GM21423 (cell line): ENCODE measurements around the gene ASB16.

Source experiments
- ATAC-seq: cut with Tn5 transposase; IDR thresholded peaks from one replicate; pipeline ENCODE4 v1.9.1; 2021; ENCODE audit warnings: mild to moderate bottlenecking, moderate library complexity; ENCODE audit not compliant: unreplicated experiment

Gene ASB16

GRCh38 chr17:44221084-44221861 lies 50.8 kb downstream of the ASB16 start:
- ATAC-seq: no peak

GRCh38 chr17:44221862-44222111 lies 51.3 kb downstream of the ASB16 start:
- no peak for ATAC-seq

GRCh38 chr17:44222112-44222869 lies 51.8 kb downstream of the ASB16 start:
- no peak for ATAC-seq

GRCh38 chr17:44223541-44224071 lies 53.1 kb downstream of the ASB16 start:
- no peak for ATAC-seq
